Lung (tissue), 12 donors: ENCODE data around the gene PPM1F. TPM values are rescaled to one million over a fixed set of nuclear protein-coding genes. Genes with fewer than 3 reads are reported as not detected.

Experiments used
- ATAC-seq: fragments of 200-7000 bp; cut with Tn5 transposase; one replicate; pipeline ENCODE4 v1.9.1; 2020; ENCODE audit warnings: moderate number of reproducible peaks; ENCODE audit not compliant: insufficient read depth, low FRiP score
- DNase-seq, 3 donors: peaks; one replicate each; pipeline ENCODE4 v3.0.0-alpha.2; 2013 to 2017
- H3K27ac ChIP-seq, 2 donors: one replicate each; pipeline ENCODE4 v1.5.1; 2013; ENCODE audit warnings: mild to moderate bottlenecking in 2 of 2, moderate library complexity in 2 of 2, control low read depth in 1 of 2, inconsistent platforms in 1 of 2, low read depth in 1 of 2, low read length in 1 of 2
- H3K27me3 ChIP-seq, 3 donors: one replicate each; pipeline ENCODE4 v1.5.1; 2013; ENCODE audit warnings: low read length in 2 of 3; ENCODE audit not compliant: control insufficient read depth in 3 of 3, insufficient read depth in 3 of 3
- H3K36me3 ChIP-seq, 4 donors: one replicate each; pipeline ENCODE4 v1.5.1; 2013; ENCODE audit warnings: low read length in 4 of 4, mild to moderate bottlenecking in 1 of 4, moderate library complexity in 1 of 4; ENCODE audit not compliant: control insufficient read depth in 4 of 4, insufficient read depth in 4 of 4
- H3K4me1 ChIP-seq, 5 donors: one replicate each; pipeline ENCODE4 v1.5.1; 2013; ENCODE audit warnings: low read length in 5 of 5, mild to moderate bottlenecking in 2 of 5, moderate library complexity in 1 of 5; ENCODE audit not compliant: control insufficient read depth in 5 of 5, insufficient read depth in 5 of 5
- H3K4me3 ChIP-seq: one replicate; pipeline ENCODE4 v1.5.1; 2013; ENCODE audit warnings: mild to moderate bottlenecking, control low read depth, moderate library complexity
- H3K9ac ChIP-seq, 2 donors: one replicate each; pipeline ENCODE4 v1.5.1; 2013; ENCODE audit warnings: low read length in 2 of 2, control low read depth in 1 of 2; ENCODE audit not compliant: insufficient read depth in 1 of 2
- H3K9me3 ChIP-seq, 4 donors: one replicate each; pipeline ENCODE4 v1.5.1; 2013; ENCODE audit warnings: low read length in 3 of 4, mild to moderate bottlenecking in 1 of 4, moderate library complexity in 1 of 4; ENCODE audit not compliant: control insufficient read depth in 4 of 4, insufficient read depth in 3 of 4
- WGBS, 2 donors: extraction: QIAGEN DNeasy Blood & Tissue Kit; methylation state at CpG; one replicate each; pipeline ENCODE4 v1.1.7; 2013; 5-methylcytosine and 5-hydroxymethylcytosine counted together
- polyA plus RNA-seq, 2 donors: library from polyadenylated mRNA; stranded (reverse); fragments of 200-250 nt; gene quantifications; one replicate each; pipeline ENCODE4 v1.2.1, GENCODE V29; 2013
- total RNA-seq, 2 donors: library from RNA; depleted of rRNA in 1 of 2; stranded (reverse); fragments of >200 nt in 1 of 2; gene quantifications; one replicate each; pipeline ENCODE4 v1.2.1, GENCODE V29; 2014 to 2021
- TF ChIP-seq, protein P1 (sequence below): IDR thresholded peaks from 2 replicates; pipeline ENCODE4 v1.5.1; 2012; ENCODE audit warnings: mild to moderate bottlenecking; ENCODE audit errors: control extremely low read depth, extremely low read depth
- donor health status: control.
- donor health status: control.
- donor health status: Bipolar disorder and iron deficiency.
- donor health status: healthy.
- donor health status: DM: yes; HTN: yes; CAD: no.

Gene PPM1F
- total and polyA plus RNA-seq, 4 donors = 25.8 to 62.4 (median 32.6) TPM

DNA sequence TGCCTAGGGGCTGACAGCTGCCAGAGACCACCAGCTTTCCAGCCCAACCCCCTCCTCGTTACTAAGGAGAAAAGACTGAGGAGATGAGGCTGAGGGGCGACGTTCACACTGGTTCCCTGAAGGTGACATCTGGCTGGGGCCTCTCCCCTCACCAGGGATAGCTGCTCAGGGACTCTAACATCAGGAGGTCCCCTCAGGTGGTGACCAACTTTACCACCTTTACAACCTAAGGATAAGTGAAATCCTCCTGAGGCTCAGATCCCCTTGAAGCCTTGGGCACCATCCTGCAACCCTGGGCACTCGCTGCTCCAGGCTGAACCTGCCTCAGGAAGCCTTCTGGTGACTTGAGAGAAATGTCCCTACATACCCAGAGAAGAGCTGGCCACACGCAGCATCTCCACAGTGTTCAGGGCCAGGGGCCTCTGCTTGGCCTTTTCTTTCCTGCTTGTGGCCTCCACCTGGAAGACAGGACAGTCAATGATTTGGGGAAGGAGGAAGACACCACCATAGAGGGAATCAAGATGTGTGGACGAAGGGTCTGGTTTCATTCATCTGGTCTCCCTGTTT is 12.4 kb upstream of the PPM1F start:
- DNase-seq = no peak
- Histone ChIP-seq H3K27ac (no peak overlapping the region), H3K27me3 (no peaks in the 10 kb centered on the region), H3K9ac (no peak overlapping the region), H3K9me3 (no peaks in the 10 kb centered on the region), H3K4me3 (no peak overlapping the region), H3K4me1 (no peaks in the 10 kb centered on the region), H3K36me3 (peaks cover 16 to 71% (median 24%) of the 10 kb centered on the region in 4 donors)
- no peak for ATAC-seq
- WGBS, 2 donors = 92 to 98% methylated on average over 6 of the region's 6 CpGs
- TF ChIP-seq, protein P1, sequence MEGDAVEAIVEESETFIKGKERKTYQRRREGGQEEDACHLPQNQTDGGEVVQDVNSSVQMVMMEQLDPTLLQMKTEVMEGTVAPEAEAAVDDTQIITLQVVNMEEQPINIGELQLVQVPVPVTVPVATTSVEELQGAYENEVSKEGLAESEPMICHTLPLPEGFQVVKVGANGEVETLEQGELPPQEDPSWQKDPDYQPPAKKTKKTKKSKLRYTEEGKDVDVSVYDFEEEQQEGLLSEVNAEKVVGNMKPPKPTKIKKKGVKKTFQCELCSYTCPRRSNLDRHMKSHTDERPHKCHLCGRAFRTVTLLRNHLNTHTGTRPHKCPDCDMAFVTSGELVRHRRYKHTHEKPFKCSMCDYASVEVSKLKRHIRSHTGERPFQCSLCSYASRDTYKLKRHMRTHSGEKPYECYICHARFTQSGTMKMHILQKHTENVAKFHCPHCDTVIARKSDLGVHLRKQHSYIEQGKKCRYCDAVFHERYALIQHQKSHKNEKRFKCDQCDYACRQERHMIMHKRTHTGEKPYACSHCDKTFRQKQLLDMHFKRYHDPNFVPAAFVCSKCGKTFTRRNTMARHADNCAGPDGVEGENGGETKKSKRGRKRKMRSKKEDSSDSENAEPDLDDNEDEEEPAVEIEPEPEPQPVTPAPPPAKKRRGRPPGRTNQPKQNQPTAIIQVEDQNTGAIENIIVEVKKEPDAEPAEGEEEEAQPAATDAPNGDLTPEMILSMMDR = no peak

DNA sequence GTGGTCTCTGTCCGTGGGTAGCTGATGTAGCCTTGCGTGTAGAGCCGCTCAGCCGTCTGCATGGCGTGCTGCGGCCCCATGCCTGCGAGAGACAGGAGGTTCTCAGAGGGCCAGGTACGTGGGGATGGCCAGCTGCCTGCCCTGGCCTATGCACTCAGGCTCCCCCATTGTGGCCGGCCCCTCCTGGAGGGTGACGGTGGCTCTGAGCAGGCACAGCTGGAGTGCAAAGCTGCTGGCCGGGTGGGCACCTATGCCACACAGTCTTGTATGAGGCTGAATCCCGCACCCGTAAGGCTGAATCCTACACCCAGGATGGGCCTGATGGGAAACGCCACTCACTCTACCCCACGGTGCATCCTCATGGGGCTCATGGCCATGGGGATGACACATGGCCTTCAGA is 11.6 kb upstream of the PPM1F start:
- TF ChIP-seq, protein P1 = no peak
- no peak for DNase-seq
- 96 to 98% methylated on average over 15 of the region's 15 CpGs for WGBS, 2 donors
- H3K27ac ChIP-seq = no peak overlapping the region
- no peaks in the 10 kb centered on the region for H3K4me1 ChIP-seq
- H3K9me3 ChIP-seq = peaks cover 0 to under 1% (median 0%) of the 10 kb centered on the region in 4 donors
- no peak for ATAC-seq
- H3K27me3 ChIP-seq = no peaks in the 10 kb centered on the region
- peaks cover 16 to 75% (median 24%) of the 10 kb centered on the region in 4 donors for H3K36me3 ChIP-seq
- no peak overlapping the region for H3K9ac ChIP-seq
- H3K4me3 ChIP-seq = no peak overlapping the region

DNA sequence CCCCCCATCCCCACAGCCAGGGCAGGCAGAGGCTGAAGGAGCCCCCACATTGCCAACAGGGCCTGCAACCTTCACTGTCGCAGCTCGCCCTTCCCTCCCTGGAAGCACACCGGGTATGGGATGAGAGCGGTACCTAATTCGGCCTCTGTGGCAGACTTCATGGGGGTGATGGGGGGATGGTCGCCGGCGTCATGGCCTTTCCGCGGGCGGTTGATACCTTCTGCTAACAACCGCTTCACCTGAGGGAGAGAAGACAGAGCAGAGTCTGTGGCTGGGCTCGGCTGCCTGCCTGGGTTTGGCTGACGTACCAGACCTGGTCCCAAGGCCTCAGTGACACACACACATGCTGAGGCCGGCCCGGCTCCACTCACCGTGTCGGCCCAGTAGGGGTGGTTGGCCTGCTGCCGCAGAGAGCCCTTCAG is 11.2 kb upstream of the PPM1F start:
- no peak overlapping the region for H3K9ac ChIP-seq
- no peak overlapping the region for H3K4me3 ChIP-seq
- H3K9me3 ChIP-seq = peaks cover 0 to 2% (median 0%) of the 10 kb centered on the region in 4 donors
- DNase-seq (no peak), ATAC-seq (no peak)
- H3K4me1 ChIP-seq = no peaks in the 10 kb centered on the region
- no peaks in the 10 kb centered on the region for H3K27me3 ChIP-seq
- H3K36me3 ChIP-seq = peaks cover 16 to 79% (median 24%) of the 10 kb centered on the region in 4 donors
- no peak overlapping the region for H3K27ac ChIP-seq
- WGBS, 2 donors = 96 to 98% methylated on average over 19 of the region's 19 CpGs
- TF ChIP-seq, protein P1 = no peak

DNA sequence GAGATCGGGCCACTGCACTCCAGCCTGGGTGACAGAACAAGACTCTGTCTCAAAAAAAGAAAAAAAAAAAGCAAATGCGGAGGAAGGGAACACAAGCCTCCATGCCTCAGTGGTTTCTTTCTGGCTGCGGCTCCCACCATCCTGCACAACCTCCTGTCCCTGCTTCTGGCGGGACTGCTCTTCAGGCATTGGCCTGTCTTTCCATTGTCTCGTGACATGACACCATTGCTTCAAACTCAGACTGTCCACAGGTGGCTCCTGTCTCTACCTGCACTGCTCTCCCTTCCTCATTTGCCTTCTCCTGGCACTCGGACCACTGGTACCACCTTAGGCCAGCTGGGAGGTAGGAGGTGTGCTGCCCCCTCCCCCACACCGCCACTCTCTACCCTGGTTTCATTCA is 10.6 kb upstream of the PPM1F start:
- ATAC-seq = no peak
- DNase-seq = no peak
- TF ChIP-seq, protein P1 = no peak
- WGBS, 2 donors = 95 to 97% methylated on average over 7 of the region's 7 CpGs
- peaks cover 0 to 2% (median 0%) of the 10 kb centered on the region in 4 donors for H3K9me3 ChIP-seq
- no peak overlapping the region for H3K4me3 ChIP-seq
- H3K9ac ChIP-seq = no peak overlapping the region
- peaks cover 14 to 79% (median 25%) of the 10 kb centered on the region in 4 donors for H3K36me3 ChIP-seq
- H3K4me1 ChIP-seq = no peaks in the 10 kb centered on the region
- no peaks in the 10 kb centered on the region for H3K27me3 ChIP-seq
- H3K27ac ChIP-seq = no peak overlapping the region
